Stimulated activated naive CD8-positive, alpha-beta T cell treated with anti-CD3 and anti-CD28 coated beads, Interleukin-15, Interleukin-2, amounts not matched to agents 100 ng/mL and 50 ng/mL, for 24 hours (primary cell): ENCODE results near the gene TMEM86B.
A peak's percentile ranks its signal among the peaks of the same experiment; 100 is the strongest.

ENCODE experiments used
- H3K27ac Mint-ChIP-seq: one replicate; pipeline ENCODE4 v1.8.0; 2021; ENCODE audit warnings: mild to moderate bottlenecking, mixed read lengths
- H3K27me3 Mint-ChIP-seq: one replicate; pipeline ENCODE4 v1.8.0; 2021; ENCODE audit warnings: mixed read lengths
- H3K36me3 Mint-ChIP-seq: one replicate; pipeline ENCODE4 v1.8.0; 2021; ENCODE audit warnings: low read depth, mixed read lengths
- H3K4me1 Mint-ChIP-seq: one replicate; pipeline ENCODE4 v1.8.0; 2021; ENCODE audit warnings: low read depth, mixed read lengths
- H3K4me3 Mint-ChIP-seq: one replicate; pipeline ENCODE4 v1.8.0; 2021; ENCODE audit warnings: mild to moderate bottlenecking, mixed read lengths
- H3K9me3 Mint-ChIP-seq: one replicate; pipeline ENCODE4 v1.8.0; 2021; ENCODE audit warnings: mixed read lengths

The TMEM86B gene

GRCh38 chr19:55239004-55239403 lies 10.4 kb upstream of the TMEM86B start:
- H3K4me3 Mint-ChIP-seq, result no peak overlapping the region
- no peaks in the 10 kb centered on the region for H3K27me3 Mint-ChIP-seq
- no peak overlapping the region for H3K27ac Mint-ChIP-seq
- peaks cover 60% of the 10 kb centered on the region for H3K36me3 Mint-ChIP-seq
- H3K9me3 Mint-ChIP-seq, result no peaks in the 10 kb centered on the region
- H3K4me1 Mint-ChIP-seq, result no peaks in the 10 kb centered on the region

- Mint-ChIP-seq H3K4me1 (no peaks in the 10 kb centered on the region), H3K4me3 (no peak overlapping the region), H3K27ac (no peak overlapping the region), H3K27me3 (no peaks in the 10 kb centered on the region), H3K9me3 (no peaks in the 10 kb centered on the region), H3K36me3 (peaks cover 58% of the 10 kb centered on the region)
Observed at GRCh38 chr19:55238030-55238429, 9.5 kb upstream of the TMEM86B start.

- Mint-ChIP-seq H3K27me3 (no peaks in the 10 kb centered on the region), H3K9me3 (no peaks in the 10 kb centered on the region), H3K36me3 (peaks cover 48% of the 10 kb centered on the region), H3K4me3 (no peak overlapping the region), H3K27ac (no peak overlapping the region), H3K4me1 (no peaks in the 10 kb centered on the region)
Observed at GRCh38 chr19:55232986-55233385, 4.4 kb upstream of the TMEM86B start.

GRCh38 chr19:55232286-55232602 lies 3.7 kb upstream of the TMEM86B start:
- peaks cover 49% of the 10 kb centered on the region for H3K36me3 Mint-ChIP-seq
- no peaks in the 10 kb centered on the region for H3K27me3 Mint-ChIP-seq
- H3K4me1 Mint-ChIP-seq, result no peaks in the 10 kb centered on the region
- no peak overlapping the region for H3K27ac Mint-ChIP-seq
- H3K9me3 Mint-ChIP-seq, result no peaks in the 10 kb centered on the region
- no peak overlapping the region for H3K4me3 Mint-ChIP-seq

GRCh38 chr19:55231391-55232285 lies 3.1 kb upstream of the TMEM86B start:
- Mint-ChIP-seq H3K4me1 (no peaks in the 10 kb centered on the region), H3K27ac (no peak overlapping the region), H3K27me3 (no peaks in the 10 kb centered on the region), H3K36me3 (peaks cover 44% of the 10 kb centered on the region), H3K9me3 (no peaks in the 10 kb centered on the region), H3K4me3 (no peak overlapping the region)

- Mint-ChIP-seq H3K9me3 (no peaks in the 10 kb centered on the region), H3K4me3 (no peak overlapping the region), H3K27me3 (no peaks in the 10 kb centered on the region), H3K36me3 (peaks cover 43% of the 10 kb centered on the region), H3K27ac (no peak overlapping the region), H3K4me1 (peaks cover under 1% of the 10 kb centered on the region)
Observed at GRCh38 chr19:55230780-55231179, 2.2 kb upstream of the TMEM86B start.

GRCh38 chr19:55230329-55230728 lies 1.8 kb upstream of the TMEM86B start:
- H3K27ac Mint-ChIP-seq, result no peak overlapping the region

GRCh38 chr19:55229789-55230182 lies 1.2 kb upstream of the TMEM86B start:
- peaks cover 42% of the 10 kb centered on the region for H3K36me3 Mint-ChIP-seq

More at GRCh38 chr19:55230329-55230728, 1.8 kb upstream of the TMEM86B start:
- H3K9me3 Mint-ChIP-seq, result no peaks in the 10 kb centered on the region
- H3K36me3 Mint-ChIP-seq, result peaks cover 47% of the 10 kb centered on the region
- no peak overlapping the region for H3K4me3 Mint-ChIP-seq
- peaks cover 5% of the 10 kb centered on the region for H3K4me1 Mint-ChIP-seq
- H3K27me3 Mint-ChIP-seq, result no peaks in the 10 kb centered on the region

GRCh38 chr19:55229145-55229788 lies 704 bp upstream of the TMEM86B start:
- Mint-ChIP-seq H3K36me3 (peaks cover 36% of the 10 kb centered on the region), H3K4me3 (no peak overlapping the region), H3K4me1 (peaks cover 5% of the 10 kb centered on the region), H3K27ac (no peak overlapping the region), H3K27me3 (no peaks in the 10 kb centered on the region), H3K9me3 (no peaks in the 10 kb centered on the region)

More at GRCh38 chr19:55229789-55230182, 1.2 kb upstream of the TMEM86B start:
- Mint-ChIP-seq H3K4me3 (no peak overlapping the region), H3K27me3 (no peaks in the 10 kb centered on the region), H3K4me1 (peaks cover 5% of the 10 kb centered on the region), H3K9me3 (no peaks in the 10 kb centered on the region), H3K27ac (no peak overlapping the region)

GRCh38 chr19:55228015-55228391 lies 560 bp downstream of the TMEM86B start:
- Mint-ChIP-seq H3K9me3 (no peaks in the 10 kb centered on the region), H3K27me3 (no peaks in the 10 kb centered on the region), H3K27ac (no peak overlapping the region), H3K36me3 (peaks cover 34% of the 10 kb centered on the region), H3K4me1 (peaks cover 5% of the 10 kb centered on the region), H3K4me3 (no peak overlapping the region)

GRCh38 chr19:55227241-55228014 lies 1.1 kb downstream of the TMEM86B start:
- Mint-ChIP-seq H3K27me3 (no peaks in the 10 kb centered on the region), H3K27ac (no peak overlapping the region), H3K36me3 (peaks cover 28% of the 10 kb centered on the region), H3K4me3 (no peak overlapping the region), H3K9me3 (no peaks in the 10 kb centered on the region), H3K4me1 (peaks cover 5% of the 10 kb centered on the region)

GRCh38 chr19:55226788-55227187 lies 1.8 kb downstream of the TMEM86B start:
- Mint-ChIP-seq H3K4me1 (peaks cover 5% of the 10 kb centered on the region), H3K9me3 (no peaks in the 10 kb centered on the region), H3K4me3 (no peak overlapping the region), H3K36me3 (peaks cover 28% of the 10 kb centered on the region), H3K27ac (no peak overlapping the region), H3K27me3 (no peaks in the 10 kb centered on the region)

GRCh38 chr19:55226273-55226672 lies 2.3 kb downstream of the TMEM86B start:
- peaks cover 33% of the 10 kb centered on the region for H3K36me3 Mint-ChIP-seq
- H3K9me3 Mint-ChIP-seq, result no peaks in the 10 kb centered on the region
- H3K4me3 Mint-ChIP-seq, result no peak overlapping the region
- H3K27me3 Mint-ChIP-seq, result no peaks in the 10 kb centered on the region
- peaks cover 5% of the 10 kb centered on the region for H3K4me1 Mint-ChIP-seq
- H3K27ac Mint-ChIP-seq, result no peak overlapping the region

GRCh38 chr19:55225415-55225958 lies 3.1 kb downstream of the TMEM86B start:
- Mint-ChIP-seq H3K27ac (peak overlapping the region; percentile 16), H3K36me3 (peaks cover 40% of the 10 kb centered on the region), H3K9me3 (no peaks in the 10 kb centered on the region), H3K27me3 (no peaks in the 10 kb centered on the region), H3K4me3 (no peak overlapping the region), H3K4me1 (peaks cover 5% of the 10 kb centered on the region)
